Mesenchymal stem cell (in vitro differentiated cells and primary cell): ENCODE data around the gene DDA1.

Source experiments
- DNase-seq: peaks from one replicate; pipeline ENCODE4 v3.0.0-alpha.2; 2013
- H2AFZ ChIP-seq: one replicate; pipeline ENCODE4 v1.6.1; 2013; ENCODE audit warnings: low read depth, mild to moderate bottlenecking, control low read depth, inconsistent platforms, low read length, moderate library complexity
- H2AK5ac ChIP-seq: 2 replicates; pipeline ENCODE4 v1.6.1; 2013; ENCODE audit warnings: low read length, moderate library complexity, mild to moderate bottlenecking, inconsistent platforms; ENCODE audit not compliant: severe bottlenecking
- H2BK120ac ChIP-seq: one replicate; pipeline ENCODE4 v1.6.1; 2013; ENCODE audit warnings: low read depth, mild to moderate bottlenecking, inconsistent platforms, low read length, moderate library complexity
- H2BK12ac ChIP-seq, 2 experiments: one replicate each; pipeline ENCODE4 v1.6.1; 2013; ENCODE audit warnings: inconsistent platforms in 2 of 2, low read length in 2 of 2, mild to moderate bottlenecking in 2 of 2, moderate library complexity in 2 of 2, control low read depth in 1 of 2
- H2BK15ac ChIP-seq: one replicate; pipeline ENCODE4 v1.6.1; 2013; ENCODE audit warnings: mild to moderate bottlenecking, low read depth, inconsistent platforms; ENCODE audit not compliant: poor library complexity, severe bottlenecking
- H2BK5ac ChIP-seq: 2 replicates; pipeline ENCODE4 v1.6.1; 2013; ENCODE audit warnings: low read depth, mild to moderate bottlenecking, low read length, control low read depth, inconsistent platforms; ENCODE audit not compliant: poor library complexity, severe bottlenecking
- H3K14ac ChIP-seq, 2 experiments: one replicate each; pipeline ENCODE4 v1.6.1; 2013; ENCODE audit warnings: inconsistent platforms in 2 of 2, low read length in 2 of 2, control low read depth in 1 of 2, mild to moderate bottlenecking in 1 of 2, moderate library complexity in 1 of 2
- H3K18ac ChIP-seq, 2 experiments: one replicate each; pipeline ENCODE4 v1.6.1; 2013; ENCODE audit warnings: inconsistent platforms in 2 of 2, low read length in 2 of 2, control low read depth in 1 of 2, low read depth in 1 of 2, mild to moderate bottlenecking in 1 of 2
- H3K23ac ChIP-seq, 2 experiments: one replicate each; pipeline ENCODE4 v1.6.1; 2013; ENCODE audit warnings: inconsistent platforms in 2 of 2, low read length in 2 of 2, mild to moderate bottlenecking in 2 of 2, moderate library complexity in 2 of 2, control low read depth in 1 of 2
- H3K27ac ChIP-seq: 2 replicates; pipeline ENCODE4 v1.5.1; 2013; ENCODE audit warnings: mild to moderate bottlenecking, moderate library complexity, low read length, control low read depth, inconsistent platforms; ENCODE audit not compliant: poor library complexity, severe bottlenecking
- H3K27me3 ChIP-seq, 2 experiments: 2 replicates each; pipeline versions ENCODE4 v1.6.1 to v1.7.0; 2013; ENCODE audit warnings: low read length in 2 of 2, mild to moderate bottlenecking in 2 of 2, moderate library complexity in 2 of 2, control low read depth in 1 of 2, inconsistent platforms in 1 of 2; ENCODE audit not compliant: control insufficient read depth in 1 of 2, insufficient read depth in 1 of 2
- H3K36me3 ChIP-seq, 2 experiments: 2 replicates each; pipeline versions ENCODE4 v1.6.1 to v1.7.0; 2013; ENCODE audit warnings: low read length in 2 of 2, control low read depth in 1 of 2, inconsistent platforms in 1 of 2, low read depth in 1 of 2, mild to moderate bottlenecking in 1 of 2; ENCODE audit not compliant: insufficient read depth in 2 of 2, control insufficient read depth in 1 of 2
- H3K4ac ChIP-seq, 2 experiments: one replicate each; pipeline ENCODE4 v1.6.1; 2013; ENCODE audit warnings: inconsistent platforms in 2 of 2, low read length in 2 of 2, mild to moderate bottlenecking in 2 of 2, moderate library complexity in 2 of 2, control low read depth in 1 of 2, low read depth in 1 of 2
- H3K4me1 ChIP-seq: 2 replicates; pipeline ENCODE4 v1.6.1; 2013; ENCODE audit warnings: low read depth, low read length, control low read depth; ENCODE audit not compliant: control insufficient read depth, insufficient read depth
- H3K4me2 ChIP-seq: 2 replicates; pipeline ENCODE4 v1.6.1; 2013; ENCODE audit warnings: low read length, mild to moderate bottlenecking, inconsistent platforms; ENCODE audit not compliant: poor library complexity, severe bottlenecking
- H3K4me3 ChIP-seq, 2 experiments: 2 replicates each; pipeline versions ENCODE4 v1.5.1 to v1.7.0; 2013; ENCODE audit warnings: low read length in 2 of 2, mild to moderate bottlenecking in 2 of 2, control low read depth in 1 of 2, low read depth in 1 of 2; ENCODE audit not compliant: insufficient read depth in 1 of 2
- H3K79me1 ChIP-seq: replicated peaks from 2 replicates; pipeline ENCODE4 v1.6.1; 2013; ENCODE audit warnings: mild to moderate bottlenecking, control low read depth, low read length, inconsistent platforms; ENCODE audit not compliant: poor library complexity, severe bottlenecking
- H3K9ac ChIP-seq: 2 replicates; pipeline ENCODE4 v1.7.0; 2013; ENCODE audit warnings: mild to moderate bottlenecking, low read length, moderate library complexity
- H3K9me3 ChIP-seq: 2 replicates; pipeline ENCODE4 v1.7.0; 2013; ENCODE audit warnings: mild to moderate bottlenecking, low read length; ENCODE audit not compliant: control insufficient read depth
- H4K8ac ChIP-seq: one replicate; pipeline ENCODE4 v1.6.1; 2013; ENCODE audit warnings: inconsistent platforms, mild to moderate bottlenecking, low read length, moderate library complexity
- H4K91ac ChIP-seq: one replicate; pipeline ENCODE4 v1.6.1; 2013; ENCODE audit warnings: mild to moderate bottlenecking, low read length, inconsistent platforms
- WGBS: methylation state at CpG from one replicate; pipeline ENCODE4 v1.1.7; 2013; ENCODE audit warnings: mixed read lengths; 5-methylcytosine and 5-hydroxymethylcytosine counted together

DDA1 gene

DNA sequence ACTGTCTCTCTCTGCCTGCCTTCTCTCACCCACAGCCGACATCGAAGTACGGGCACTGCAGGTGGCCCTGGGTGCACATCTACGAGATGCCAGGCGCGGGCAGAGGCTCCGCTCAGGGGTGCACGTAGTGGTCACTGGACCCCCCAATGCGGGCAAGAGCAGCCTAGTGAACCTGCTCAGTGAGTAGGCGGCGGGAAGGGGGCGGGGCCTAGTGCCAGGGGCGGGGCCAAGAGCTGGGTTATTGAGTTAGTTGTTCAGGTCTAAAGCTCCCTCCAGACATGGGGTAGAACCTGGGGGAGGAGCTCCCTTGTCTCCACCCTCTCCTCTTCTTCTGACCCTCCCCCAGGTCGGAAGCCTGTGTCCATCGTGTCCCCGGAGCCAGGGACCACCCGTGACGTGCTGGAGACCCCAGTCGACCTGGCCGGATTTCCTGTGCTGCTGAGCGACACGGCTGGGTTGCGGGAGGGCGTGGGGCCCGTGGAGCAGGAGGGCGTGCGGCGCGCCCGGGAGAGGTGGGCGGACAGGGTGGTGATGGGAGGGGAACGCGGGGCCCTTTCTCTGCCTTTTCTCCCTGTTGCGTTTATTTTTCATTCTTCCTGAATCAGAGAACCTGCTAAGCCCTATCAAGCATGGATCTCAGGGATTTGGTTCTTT is 29.9 kb downstream of the DDA1 start:
- Histone ChIP-seq H4K91ac (no peak overlapping the region), H3K27me3 (no peaks in the 10 kb centered on the region), H2AFZ (no peak overlapping the region), H2BK5ac (no peak overlapping the region), H2BK120ac (no peak overlapping the region), H3K4ac (no peak overlapping the region), H3K14ac (no peak overlapping the region), H3K9me3 (no peaks in the 10 kb centered on the region), H2BK15ac (no peak overlapping the region), H3K4me1 (peaks cover 25% of the 10 kb centered on the region), H4K8ac (no peak overlapping the region), H3K18ac (no peak overlapping the region), H3K4me2 (no peak overlapping the region), H3K36me3 (peaks cover 7 to 30% of the 10 kb centered on the region in 2 experiments), H3K23ac (no peak overlapping the region), H3K27ac (no peak overlapping the region), H3K9ac (no peak overlapping the region), H3K4me3 (no peak overlapping the region), H3K79me1 (peaks cover 16% of the 10 kb centered on the region), H2AK5ac (no peak overlapping the region), H2BK12ac (no peak overlapping the region)
- DNase-seq, result no peak
- WGBS, result 97% methylated on average over 29 of the region's 34 CpGs

- Histone ChIP-seq H2AFZ (no peak overlapping the region), H3K27me3 (no peaks in the 10 kb centered on the region), H2BK120ac (no peak overlapping the region), H3K4ac (no peak overlapping the region), H2BK15ac (no peak overlapping the region), H3K9me3 (no peaks in the 10 kb centered on the region), H3K23ac (no peak overlapping the region), H4K8ac (peak overlapping the region; percentile 7), H3K4me2 (no peak overlapping the region), H3K36me3 (peaks cover 7 to 30% of the 10 kb centered on the region in 2 experiments), H3K79me1 (peaks cover 16% of the 10 kb centered on the region), H3K4me1 (peaks cover 22% of the 10 kb centered on the region), H3K14ac (no peak overlapping the region), H2AK5ac (no peak overlapping the region), H3K9ac (no peak overlapping the region), H3K18ac (no peak overlapping the region), H2BK12ac (no peak overlapping the region), H2BK5ac (no peak overlapping the region), H4K91ac (no peak overlapping the region), H3K27ac (no peak overlapping the region), H3K4me3 (no peak overlapping the region)
- no peak for DNase-seq
- WGBS, result 72% methylated on average over 21 of the region's 21 CpGs
Observed at GRCh38 chr19:17340302-17340870, 31.0 kb downstream of the DDA1 start.

GRCh38 chr19:17340871-17341357 is 31.6 kb downstream of the DDA1 start:
- H2AFZ ChIP-seq, result no peak overlapping the region

DNA sequence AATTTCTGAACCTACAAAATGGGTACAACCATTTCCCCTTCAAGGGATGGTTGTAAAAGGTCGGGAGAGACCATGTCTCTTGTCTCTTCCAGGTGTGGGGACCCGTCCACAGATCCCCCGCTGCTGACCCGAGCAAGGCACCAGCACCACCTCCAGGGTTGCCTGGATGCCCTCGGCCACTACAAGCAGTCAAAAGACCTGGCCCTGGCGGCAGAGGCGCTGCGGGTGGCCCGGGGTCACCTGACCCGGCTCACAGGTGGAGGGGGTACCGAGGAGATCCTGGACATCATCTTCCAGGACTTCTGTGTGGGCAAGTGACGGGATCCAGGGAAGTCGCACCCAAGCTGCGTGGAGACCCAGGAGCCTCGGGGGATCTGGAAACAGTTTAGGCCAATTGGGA is 32.0 kb downstream of the DDA1 start:
- no peaks in the 10 kb centered on the region for H3K27me3 ChIP-seq
- H2BK120ac ChIP-seq, result no peak overlapping the region
- H3K4me2 ChIP-seq, result no peak overlapping the region
- H2AFZ ChIP-seq, result no peak overlapping the region
- H3K4me1 ChIP-seq, result peaks cover 21% of the 10 kb centered on the region
- no peak overlapping the region for H4K91ac ChIP-seq
- peaks cover 16% of the 10 kb centered on the region for H3K79me1 ChIP-seq
- H4K8ac ChIP-seq, result no peak overlapping the region
- H3K18ac ChIP-seq, result no peak overlapping the region
- peaks cover 7 to 30% of the 10 kb centered on the region in 2 experiments for H3K36me3 ChIP-seq
- H3K4me3 ChIP-seq, result no peak overlapping the region
- no peak overlapping the region for H3K27ac ChIP-seq
- H3K4ac ChIP-seq, result no peak overlapping the region
- no peak overlapping the region for H2AK5ac ChIP-seq
- H2BK5ac ChIP-seq, result no peak overlapping the region
- H3K23ac ChIP-seq, result no peak overlapping the region
- 96% methylated on average over 15 of the region's 15 CpGs for WGBS
- H2BK12ac ChIP-seq, result no peak overlapping the region
- DNase-seq, result no peak
- no peak overlapping the region for H3K9ac ChIP-seq
- H3K9me3 ChIP-seq, result no peaks in the 10 kb centered on the region
- no peak overlapping the region for H3K14ac ChIP-seq
- H2BK15ac ChIP-seq, result no peak overlapping the region

More at GRCh38 chr19:17340871-17341357, 31.6 kb downstream of the DDA1 start:
- Histone ChIP-seq H3K4me1 (peaks cover 22% of the 10 kb centered on the region), H3K14ac (no peak overlapping the region), H2AK5ac (no peak overlapping the region), H4K8ac (no peak overlapping the region), H3K4me2 (no peak overlapping the region), H3K4me3 (no peak overlapping the region), H2BK12ac (no peak overlapping the region), H3K27me3 (no peaks in the 10 kb centered on the region), H3K36me3 (peaks cover 7 to 30% of the 10 kb centered on the region in 2 experiments), H4K91ac (no peak overlapping the region), H2BK120ac (no peak overlapping the region), H3K9me3 (no peaks in the 10 kb centered on the region), H3K18ac (no peak overlapping the region), H3K23ac (no peak overlapping the region), H3K79me1 (peaks cover 16% of the 10 kb centered on the region), H3K4ac (no peak overlapping the region), H2BK5ac (no peak overlapping the region), H3K9ac (no peak overlapping the region), H3K27ac (no peak overlapping the region), H2BK15ac (no peak overlapping the region)
- 73% methylated on average over 16 of the region's 17 CpGs for WGBS
- DNase-seq, result no peak
